ENCODE measurements around the gene SMIM29. TPM values are rescaled to one million over a fixed set of nuclear protein-coding genes. Genes with fewer than 3 reads are reported as not detected.
"Not testable (repeated sequence)": the region's sequence is repeated elsewhere in the genome, so short reads cannot be mapped to it uniquely, and the experiment has no call there.

SMIM29 gene
- total RNA-seq, 1 donor from 2014 or later, result 33.2 TPM

GRCh38 chr6:34273242-34273805 lies 24.5 kb upstream of the SMIM29 start:
- H3K36me3 ChIP-seq (ENCODE audit: control insufficient read depth, insufficient read depth, low read length), result no peaks in the 10 kb centered on the region
- no peak for TF ChIP-seq CTCF (IDR thresholded peaks at IDR 0.05; ENCODE audit: insufficient read depth, low read length, poor library complexity, severe bottlenecking)
- no peak overlapping the region for H3K4me3 ChIP-seq (ENCODE audit: low read depth, low read length)
- DNase-seq (ENCODE audit: low read depth), result no peak
- H3K27me3 ChIP-seq (ENCODE audit: control insufficient read depth, insufficient read depth, low read length), result no peaks in the 10 kb centered on the region

GRCh38 chr6:34272013-34272926 lies 23.5 kb upstream of the SMIM29 start:
- H3K27me3 ChIP-seq (ENCODE audit: control insufficient read depth, insufficient read depth, low read length), result no peaks in the 10 kb centered on the region
- no peak overlapping the region for H3K4me3 ChIP-seq (ENCODE audit: low read depth, low read length)
- no peaks in the 10 kb centered on the region for H3K36me3 ChIP-seq (ENCODE audit: control insufficient read depth, insufficient read depth, low read length)
- no peak for TF ChIP-seq CTCF (IDR thresholded peaks at IDR 0.05; ENCODE audit: insufficient read depth, low read length, poor library complexity, severe bottlenecking)
- no peak for DNase-seq (ENCODE audit: low read depth)

GRCh38 chr6:34269658-34270341 lies 21.0 kb upstream of the SMIM29 start:
- H3K27me3 ChIP-seq (ENCODE audit: control insufficient read depth, insufficient read depth, low read length); H3K4me3 ChIP-seq (ENCODE audit: low read depth, low read length); H3K36me3 ChIP-seq (ENCODE audit: control insufficient read depth, insufficient read depth, low read length); DNase-seq (ENCODE audit: low read depth): not testable (repeated sequence)

GRCh38 chr6:34269132-34269531 lies 20.3 kb upstream of the SMIM29 start:
- H3K27me3 ChIP-seq (ENCODE audit: control insufficient read depth, insufficient read depth, low read length); H3K4me3 ChIP-seq (ENCODE audit: low read depth, low read length); DNase-seq (ENCODE audit: low read depth); H3K36me3 ChIP-seq (ENCODE audit: control insufficient read depth, insufficient read depth, low read length): not testable (repeated sequence)

GRCh38 chr6:34267746-34268145 lies 18.9 kb upstream of the SMIM29 start:
- no peaks in the 10 kb centered on the region for H3K36me3 ChIP-seq (ENCODE audit: control insufficient read depth, insufficient read depth, low read length)

GRCh38 chr6:34263484-34263883 lies 14.7 kb upstream of the SMIM29 start:
- not testable (repeated sequence) for H3K4me3 ChIP-seq (ENCODE audit: low read depth, low read length); H3K27me3 ChIP-seq (ENCODE audit: control insufficient read depth, insufficient read depth, low read length); H3K36me3 ChIP-seq (ENCODE audit: control insufficient read depth, insufficient read depth, low read length); DNase-seq (ENCODE audit: low read depth)

More at GRCh38 chr6:34267746-34268145, 18.9 kb upstream of the SMIM29 start:
- H3K27me3 ChIP-seq (ENCODE audit: control insufficient read depth, insufficient read depth, low read length), result no peaks in the 10 kb centered on the region
- TF ChIP-seq CTCF (IDR thresholded peaks at IDR 0.05; ENCODE audit: insufficient read depth, low read length, poor library complexity, severe bottlenecking), result no peak
- DNase-seq (ENCODE audit: low read depth), result no peak
- no peak overlapping the region for H3K4me3 ChIP-seq (ENCODE audit: low read depth, low read length)

- H3K27me3 ChIP-seq (ENCODE audit: control insufficient read depth, insufficient read depth, low read length), result no peaks in the 10 kb centered on the region
- no peak for DNase-seq (ENCODE audit: low read depth)
- no peak overlapping the region for H3K4me3 ChIP-seq (ENCODE audit: low read depth, low read length)
- H3K36me3 ChIP-seq (ENCODE audit: control insufficient read depth, insufficient read depth, low read length), result no peaks in the 10 kb centered on the region
- no peak for TF ChIP-seq CTCF (IDR thresholded peaks at IDR 0.05; ENCODE audit: insufficient read depth, low read length, poor library complexity, severe bottlenecking)
Measured at GRCh38 chr6:34260576-34261267, 11.9 kb upstream of the SMIM29 start.

Data from kidney epithelial cell (primary cell).